ENCODE measurements around the gene HDDC2.
A peak's percentile ranks its signal among the peaks of the same experiment; 100 is the strongest.

Gene HDDC2

DNA sequence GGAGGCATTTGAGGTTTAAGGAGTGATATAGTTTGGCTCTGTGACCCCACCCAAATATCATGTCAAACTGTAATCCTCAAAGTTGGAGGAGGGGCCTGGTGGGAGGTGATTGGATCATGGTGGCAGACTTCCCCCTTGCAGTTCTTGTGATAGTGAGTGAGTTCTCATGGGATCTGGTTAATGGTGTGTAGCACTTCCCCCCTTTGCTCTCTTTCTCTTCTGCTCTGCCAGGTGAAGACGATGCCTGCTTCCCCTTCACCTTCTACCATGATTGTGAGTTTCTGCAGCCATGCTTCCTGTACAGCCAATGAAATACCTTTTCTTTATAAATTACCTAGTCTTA lies 1.7 kb upstream of the HDDC2 start:
- Histone ChIP-seq H3F3A (ENCODE audit: control insufficient read depth, insufficient read depth) (peaks cover 11% of the 10 kb centered on the region), H3K27ac (ENCODE audit: low read depth, low read length) (no peak overlapping the region), H3K9me2 (replicated peaks; ENCODE audit: control insufficient read depth, low read length) (no peaks in the 10 kb centered on the region), H3K36me3 (ENCODE audit: control insufficient read depth, low read length) (peaks cover 28% of the 10 kb centered on the region), H3K4me1 (ENCODE audit: control insufficient read depth, low read length) (peaks cover 23% of the 10 kb centered on the region), H4K20me1 (ENCODE audit: control insufficient read depth, insufficient read depth, low read depth, low read length) (no peaks in the 10 kb centered on the region), H3K9me3 (ENCODE audit: control insufficient read depth, insufficient read depth, low read length) (no peaks in the 10 kb centered on the region), H3K4me2 (ENCODE audit: low read length) (no peak overlapping the region), H3K4me3 (ENCODE audit: low read length) (no peak overlapping the region), H3K27me3 (ENCODE audit: control insufficient read depth, low read length) (peaks cover 3% of the 10 kb centered on the region; the same call in 1 of the 2 replicates), H3K79me2 (ENCODE audit: control insufficient read depth, low read length) (peaks cover 32% of the 10 kb centered on the region)
- TF ChIP-seq EZH2phosphoT487 (IDR thresholded peaks at IDR 0.05; ENCODE audit: borderline replicate concordance, low read length) (no peak), CTCF (IDR thresholded peaks at IDR 0.05; ENCODE audit: low read depth, low read length, poor library complexity, severe bottlenecking) (no peak)

- Histone ChIP-seq H3K27me3 (ENCODE audit: control insufficient read depth, low read length) (peaks cover 3% of the 10 kb centered on the region; the same call in 1 of the 2 replicates), H3K27ac (ENCODE audit: low read depth, low read length) (no peak overlapping the region), H3K4me2 (ENCODE audit: low read length) (no peak overlapping the region)
Measured at GRCh38 chr6:125302840-125303511, 1.2 kb upstream of the HDDC2 start.

DNA sequence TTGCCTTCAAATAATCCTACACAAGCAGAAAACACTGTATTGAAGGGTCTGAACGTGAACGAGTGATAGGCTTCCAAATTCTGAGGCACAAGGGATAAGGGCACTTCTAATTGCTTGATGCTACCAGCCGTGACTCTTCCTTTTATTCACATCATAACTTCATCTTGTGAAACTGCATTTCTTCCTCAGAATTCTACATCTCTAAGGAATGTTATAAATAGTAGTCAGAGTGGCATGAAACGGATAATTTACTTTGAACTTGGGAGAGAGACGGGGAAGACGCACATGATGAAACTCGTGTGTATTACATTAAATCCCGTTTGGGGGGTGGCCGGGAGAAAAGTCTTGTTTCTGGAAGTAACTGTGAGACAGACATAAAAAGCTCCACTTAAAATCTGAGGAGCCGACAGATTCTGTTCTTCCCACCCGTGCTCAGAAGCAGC lies 754 bp downstream of the HDDC2 start:
- no peak for TF ChIP-seq EZH2phosphoT487 (IDR thresholded peaks at IDR 0.05; ENCODE audit: borderline replicate concordance, low read length)
- no peak for TF ChIP-seq CTCF (IDR thresholded peaks at IDR 0.05; ENCODE audit: low read depth, low read length, poor library complexity, severe bottlenecking)
- H3K79me2 ChIP-seq (ENCODE audit: control insufficient read depth, low read length) = peaks cover 55% of the 10 kb centered on the region

More at GRCh38 chr6:125302840-125303511, 1.2 kb upstream of the HDDC2 start:
- Histone ChIP-seq H3K4me3 (ENCODE audit: low read length) (no peak overlapping the region), H3K4me1 (ENCODE audit: control insufficient read depth, low read length) (peaks cover 23% of the 10 kb centered on the region), H3K36me3 (ENCODE audit: control insufficient read depth, low read length) (peaks cover 33% of the 10 kb centered on the region), H3K79me2 (ENCODE audit: control insufficient read depth, low read length) (peaks cover 36% of the 10 kb centered on the region), H4K20me1 (ENCODE audit: control insufficient read depth, insufficient read depth, low read depth, low read length) (no peaks in the 10 kb centered on the region), H3K9me2 (replicated peaks; ENCODE audit: control insufficient read depth, low read length) (no peaks in the 10 kb centered on the region), H3K9me3 (ENCODE audit: control insufficient read depth, insufficient read depth, low read length) (no peaks in the 10 kb centered on the region), H3F3A (ENCODE audit: control insufficient read depth, insufficient read depth) (peaks cover 11% of the 10 kb centered on the region)
- TF ChIP-seq EZH2phosphoT487 (IDR thresholded peaks at IDR 0.05; ENCODE audit: borderline replicate concordance, low read length) (no peak), CTCF (IDR thresholded peaks at IDR 0.05; ENCODE audit: low read depth, low read length, poor library complexity, severe bottlenecking) (no peak)

More for the DNA sequence above, 754 bp downstream of the HDDC2 start:
- H3F3A ChIP-seq (ENCODE audit: control insufficient read depth, insufficient read depth) = peaks cover 11% of the 10 kb centered on the region
- peaks cover 3% of the 10 kb centered on the region; the same call in 1 of the 2 replicates for H3K27me3 ChIP-seq (ENCODE audit: control insufficient read depth, low read length)
- H3K36me3 ChIP-seq (ENCODE audit: control insufficient read depth, low read length) = peaks cover 52% of the 10 kb centered on the region
- H4K20me1 ChIP-seq (ENCODE audit: control insufficient read depth, insufficient read depth, low read depth, low read length) = no peaks in the 10 kb centered on the region
- peak overlapping the region; percentile 80 for H3K4me2 ChIP-seq (ENCODE audit: low read length)
- peak overlapping the region; percentile 94 for H3K4me3 ChIP-seq (ENCODE audit: low read length)
- H3K4me1 ChIP-seq (ENCODE audit: control insufficient read depth, low read length) = peaks cover 23% of the 10 kb centered on the region
- peak overlapping the region; percentile 65 for H3K27ac ChIP-seq (ENCODE audit: low read depth, low read length)
- H3K9me2 ChIP-seq (replicated peaks; ENCODE audit: control insufficient read depth, low read length) = no peaks in the 10 kb centered on the region
- H3K9me3 ChIP-seq (ENCODE audit: control insufficient read depth, insufficient read depth, low read length) = no peaks in the 10 kb centered on the region
